ENCODE data around the gene P2RX7.

GRCh38 chr12:121182222-121182893 is 49.7 kb downstream of the P2RX7 start:
- TF ChIP-seq POLR2AphosphoS5 (IDR thresholded peaks at IDR 0.05; ENCODE audit: low read depth, low read length): no peak
- TF ChIP-seq POLR2A (IDR thresholded peaks at IDR 0.05; ENCODE audit: low read depth, low read length): no peak
- no peak for TF ChIP-seq TAF1 (IDR thresholded peaks at IDR 0.05; ENCODE audit: low read depth, low read length)
- no peak for TF ChIP-seq PAX5 (IDR thresholded peaks at IDR 0.05; ENCODE audit: insufficient read depth, low read length, severe bottlenecking)
